SU-DHL-6 (cell line): Measurements from ENCODE around the gene RFX4.

Experiments
- H2AFZ ChIP-seq: fragments of 200-600 bp; sonication (generic); 2 replicates; pipeline ENCODE4 v1.6.1; 2014; ENCODE audit warnings: low read depth, mild to moderate bottlenecking, moderate library complexity, mixed read lengths, antibody characterized with exemption, low read length; ENCODE audit not compliant: severe bottlenecking
- H3F3A ChIP-seq: fragments of 200-600 bp; shearing (Covaris generic); 2 replicates; pipeline ENCODE4 v1.6.0; 2016; ENCODE audit warnings: antibody characterized with exemption, mild to moderate bottlenecking; ENCODE audit not compliant: insufficient read depth
- H3K27ac ChIP-seq: fragments of 200-600 bp; sonication (generic); 2 replicates; pipeline ENCODE4 v1.5.1; 2016; ENCODE audit warnings: low read depth, mild to moderate bottlenecking, low read length, moderate library complexity, mixed read lengths
- H3K27me3 ChIP-seq: fragments of 200-600 bp; sonication (generic), shearing (Covaris generic); 2 replicates; pipeline ENCODE4 v1.6.0; 2014; ENCODE audit warnings: mild to moderate bottlenecking, low read length
- H3K36me3 ChIP-seq: fragments of 200-600 bp; sonication (generic); 2 replicates; pipeline ENCODE4 v1.6.1; 2014; ENCODE audit warnings: mild to moderate bottlenecking, low read length, mixed read lengths
- H3K4me2 ChIP-seq: fragments of 300-600, 200-600 bp; shearing (Covaris generic), sonication (generic); 2 replicates; pipeline ENCODE4 v1.6.0; 2014; ENCODE audit warnings: low read length, low read depth, mild to moderate bottlenecking; ENCODE audit not compliant: poor library complexity, severe bottlenecking
- H3K4me3 ChIP-seq: fragments of 200-600 bp; sonication (generic); 2 replicates; pipeline ENCODE4 v1.5.1; 2014; ENCODE audit warnings: antibody characterized with exemption, low read length, mild to moderate bottlenecking, mixed read lengths; ENCODE audit not compliant: insufficient read depth, poor library complexity, severe bottlenecking
- H3K79me2 ChIP-seq: fragments of 200-600 bp; sonication (generic); 2 replicates; pipeline ENCODE4 v1.6.1; 2014; ENCODE audit warnings: mild to moderate bottlenecking, low read length, moderate library complexity; ENCODE audit not compliant: insufficient read depth
- H3K9ac ChIP-seq: fragments of 200-600 bp; sonication (generic); 2 replicates; pipeline ENCODE4 v1.7.0; 2014; ENCODE audit warnings: mild to moderate bottlenecking, low read length
- H3K9me2 ChIP-seq: fragments of 200-600 bp; sonication (generic); replicated peaks from 2 replicates; pipeline ENCODE4 v1.6.1; 2014; ENCODE audit warnings: low read length; ENCODE audit not compliant: insufficient read depth
- H3K9me3 ChIP-seq: fragments of 200-600 bp; sonication (generic); 2 replicates; pipeline ENCODE4 v1.6.1; 2014; ENCODE audit warnings: low read length, mixed read lengths; ENCODE audit not compliant: insufficient read depth
- H4K20me1 ChIP-seq: fragments of 200-600 bp; sonication (generic); 2 replicates; pipeline ENCODE4 v1.6.1; 2014; ENCODE audit warnings: low read depth, mild to moderate bottlenecking, antibody characterized with exemption, low read length, moderate library complexity, mixed read lengths
- EZH2phosphoT487 ChIP-seq: fragments of 200-600 bp; sonication (generic), shearing (Covaris generic); conservative IDR thresholded peaks from 2 replicates; pipeline ENCODE4 v1.6.1; 2018; ENCODE audit warnings: mild to moderate bottlenecking, antibody characterized with exemption, low read length, moderate library complexity, mixed read lengths
- TF ChIP-seq, protein P1 (sequence below): fragments of 200-600 bp; sonication (generic); IDR thresholded peaks from one replicate; pipeline ENCODE4 v1.5.1; 2017; ENCODE audit warnings: antibody characterized with exemption, mild to moderate bottlenecking, low read length, moderate library complexity; ENCODE audit not compliant: insufficient read depth, poor library complexity, severe bottlenecking

RFX4 gene

DNA sequence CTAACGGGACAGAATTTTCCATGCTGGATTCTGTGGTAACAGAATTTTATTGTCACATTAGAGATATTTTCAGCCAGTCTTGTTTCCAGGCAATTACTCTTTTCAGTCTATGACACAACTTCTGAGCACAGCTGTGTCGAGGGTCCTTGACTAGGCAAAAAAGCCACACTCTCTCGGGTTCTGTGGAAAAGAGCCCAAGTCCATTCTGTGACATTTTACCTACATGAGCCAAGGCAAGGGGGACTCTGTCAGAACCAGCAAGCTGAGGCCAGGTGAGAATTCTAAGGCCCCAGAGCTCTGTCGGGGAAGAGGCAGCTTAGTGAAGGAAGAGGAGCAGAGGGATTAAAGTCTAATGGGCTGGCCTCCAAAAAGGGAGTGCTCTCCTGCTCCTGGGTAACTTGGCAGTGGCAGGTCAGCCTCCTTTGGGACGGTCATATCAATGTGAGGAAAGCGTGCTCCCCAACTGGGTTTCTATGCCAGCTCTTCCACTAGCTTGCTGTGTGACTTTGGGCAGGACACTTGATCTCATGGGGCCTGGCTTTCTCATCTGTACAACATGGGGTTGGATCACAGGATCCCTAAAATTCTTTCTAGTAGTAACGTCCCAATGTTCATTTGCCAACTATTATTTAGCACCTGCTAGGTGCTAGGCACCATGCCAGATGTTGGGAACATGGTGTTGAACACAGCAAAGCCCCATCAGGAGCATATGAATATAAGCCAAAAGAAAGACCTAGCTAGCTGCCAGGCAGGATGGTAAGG lies 175.7 kb downstream of the RFX4 start:
- TF ChIP-seq EZH2phosphoT487, result no peak
- TF ChIP-seq, protein P1, sequence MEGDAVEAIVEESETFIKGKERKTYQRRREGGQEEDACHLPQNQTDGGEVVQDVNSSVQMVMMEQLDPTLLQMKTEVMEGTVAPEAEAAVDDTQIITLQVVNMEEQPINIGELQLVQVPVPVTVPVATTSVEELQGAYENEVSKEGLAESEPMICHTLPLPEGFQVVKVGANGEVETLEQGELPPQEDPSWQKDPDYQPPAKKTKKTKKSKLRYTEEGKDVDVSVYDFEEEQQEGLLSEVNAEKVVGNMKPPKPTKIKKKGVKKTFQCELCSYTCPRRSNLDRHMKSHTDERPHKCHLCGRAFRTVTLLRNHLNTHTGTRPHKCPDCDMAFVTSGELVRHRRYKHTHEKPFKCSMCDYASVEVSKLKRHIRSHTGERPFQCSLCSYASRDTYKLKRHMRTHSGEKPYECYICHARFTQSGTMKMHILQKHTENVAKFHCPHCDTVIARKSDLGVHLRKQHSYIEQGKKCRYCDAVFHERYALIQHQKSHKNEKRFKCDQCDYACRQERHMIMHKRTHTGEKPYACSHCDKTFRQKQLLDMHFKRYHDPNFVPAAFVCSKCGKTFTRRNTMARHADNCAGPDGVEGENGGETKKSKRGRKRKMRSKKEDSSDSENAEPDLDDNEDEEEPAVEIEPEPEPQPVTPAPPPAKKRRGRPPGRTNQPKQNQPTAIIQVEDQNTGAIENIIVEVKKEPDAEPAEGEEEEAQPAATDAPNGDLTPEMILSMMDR, result no peak
- Histone ChIP-seq H3K79me2 (no peaks in the 10 kb centered on the region), H3K36me3 (no peaks in the 10 kb centered on the region), H3K9ac (no peak overlapping the region), H3F3A (peaks cover 6% of the 10 kb centered on the region; the same call in 1 of the 2 replicates), H4K20me1 (no peaks in the 10 kb centered on the region), H3K27ac (no peak overlapping the region), H3K4me3 (no peak overlapping the region), H3K9me3 (no peaks in the 10 kb centered on the region), H3K9me2 (no peaks in the 10 kb centered on the region), H3K4me2 (no peak overlapping the region), H3K27me3 (no peaks in the 10 kb centered on the region), H2AFZ (no peak overlapping the region)

DNA sequence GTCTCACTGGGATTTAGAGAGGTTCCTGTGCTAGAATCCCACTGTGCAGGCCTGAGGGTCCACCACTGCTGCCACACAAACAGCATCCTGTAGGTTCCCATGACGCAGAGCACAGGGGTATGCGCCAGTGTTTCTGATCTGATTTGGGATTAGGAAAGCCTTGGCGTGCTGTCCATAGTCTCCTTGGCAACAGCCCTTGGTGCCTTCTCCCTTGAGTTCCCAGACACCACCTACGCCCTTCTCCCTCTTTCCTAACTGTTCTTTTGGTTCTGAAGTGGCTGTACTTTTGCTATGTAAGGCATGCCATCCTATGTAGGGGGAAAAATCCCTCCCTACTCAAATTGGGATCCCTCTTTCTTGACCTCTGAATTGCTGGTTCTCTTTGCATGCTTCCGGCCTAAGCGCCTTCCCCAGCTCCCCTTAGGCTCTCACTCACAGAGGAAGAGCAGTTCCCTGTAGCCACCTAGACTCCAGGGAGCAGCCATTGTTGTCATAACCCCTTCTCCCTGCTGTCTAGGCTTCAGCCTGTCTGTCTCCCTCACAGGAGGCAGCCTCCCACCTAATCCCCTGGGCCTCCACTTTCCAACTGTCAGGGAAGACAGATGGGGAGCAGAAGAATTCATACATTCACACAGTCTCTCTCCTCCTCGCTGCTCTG lies 176.9 kb downstream of the RFX4 start:
- TF ChIP-seq, protein P1, result no peak
- TF ChIP-seq EZH2phosphoT487, result no peak
- Histone ChIP-seq H3F3A (peaks cover 6% of the 10 kb centered on the region; the same call in 1 of the 2 replicates), H2AFZ (peak overlapping the region; percentile 91), H4K20me1 (no peaks in the 10 kb centered on the region), H3K9ac (peak overlapping the region; percentile 42; the same call in 1 of the 2 replicates), H3K36me3 (no peaks in the 10 kb centered on the region), H3K9me3 (no peaks in the 10 kb centered on the region), H3K27me3 (no peaks in the 10 kb centered on the region), H3K9me2 (no peaks in the 10 kb centered on the region), H3K4me2 (peak overlapping the region; percentile 58), H3K4me3 (peak overlapping the region; percentile 25), H3K79me2 (no peaks in the 10 kb centered on the region), H3K27ac (peak overlapping the region; percentile 64)

DNA sequence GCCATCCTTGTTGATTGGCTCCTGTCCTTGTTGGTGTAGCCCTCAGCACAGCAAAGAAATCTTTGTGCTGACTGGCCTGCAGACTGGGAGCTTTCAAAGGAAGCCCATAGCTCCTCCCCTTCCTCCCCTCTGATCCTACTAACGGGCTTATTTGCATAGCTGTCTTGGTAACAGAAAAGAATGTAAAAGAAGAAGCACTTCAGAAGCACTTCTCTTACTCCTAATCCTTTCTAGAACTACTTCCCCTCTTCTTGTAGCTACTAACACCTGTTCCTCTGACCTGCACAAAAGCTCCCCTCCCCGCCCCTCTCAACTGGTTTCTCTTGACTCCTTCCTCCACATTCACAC lies 177.4 kb downstream of the RFX4 start:
- Histone ChIP-seq H3K27ac (peak overlapping the region; percentile 64), H3K27me3 (no peaks in the 10 kb centered on the region), H3K9me2 (no peaks in the 10 kb centered on the region), H3K36me3 (no peaks in the 10 kb centered on the region), H3K79me2 (no peaks in the 10 kb centered on the region), H3K9me3 (no peaks in the 10 kb centered on the region), H3K9ac (peak overlapping the region; percentile 42; the same call in 1 of the 2 replicates), H2AFZ (peak overlapping the region; percentile 91), H3K4me3 (peak overlapping the region; percentile 25), H3F3A (peaks cover 6% of the 10 kb centered on the region; the same call in 1 of the 2 replicates), H4K20me1 (no peaks in the 10 kb centered on the region), H3K4me2 (peak overlapping the region; percentile 58)
- no peak for TF ChIP-seq EZH2phosphoT487
- TF ChIP-seq, protein P1, result no peak
